Hepatocyte (in vitro differentiated cells): ENCODE measurements around the gene PLEKHB2. TPM values are rescaled to one million over a fixed set of nuclear protein-coding genes. Genes with fewer than 3 reads are reported as not detected.
"Not testable (repeated sequence)": the region's sequence is repeated elsewhere in the genome, so short reads cannot be mapped to it uniquely, and the experiment has no call there.

Experiments
- DNase-seq: peaks from one replicate; pipeline ENCODE4 v3.0.0-alpha.2; 2016; ENCODE audit warnings: low spot score
- H2AFZ ChIP-seq: fragments of 200-600 bp; sonication (generic); 2 replicates; pipeline ENCODE4 v1.6.0; 2016; ENCODE audit warnings: antibody characterized with exemption, mild to moderate bottlenecking
- H3K27ac ChIP-seq: fragments of 200-600 bp; sonication (generic); 2 replicates; pipeline ENCODE4 v1.5.1; 2016; ENCODE audit warnings: mild to moderate bottlenecking
- H3K27me3 ChIP-seq: fragments of 200-600 bp; sonication (generic); 2 replicates; pipeline ENCODE4 v1.6.1; 2016
- H3K36me3 ChIP-seq: fragments of 200-600 bp; sonication (generic); replicated peaks from 2 replicates; pipeline ENCODE4 v1.5.1; 2016; ENCODE audit warnings: low read depth; ENCODE audit not compliant: insufficient read depth
- H3K4me1 ChIP-seq: fragments of 200-600 bp; sonication (generic); 2 replicates; pipeline ENCODE4 v1.5.1; 2016; ENCODE audit warnings: mild to moderate bottlenecking, moderate library complexity; ENCODE audit not compliant: insufficient read depth
- H3K4me2 ChIP-seq: fragments of 200-600 bp; sonication (generic); 2 replicates; pipeline ENCODE4 v1.6.0; 2016
- H3K4me3 ChIP-seq: fragments of 200-600 bp; sonication (generic); 2 replicates; pipeline ENCODE4 v1.5.1; 2016; ENCODE audit warnings: mild to moderate bottlenecking
- H3K79me2 ChIP-seq: fragments of 200-600 bp; sonication (generic); 2 replicates; pipeline ENCODE4 v1.6.0; 2017; ENCODE audit warnings: mild to moderate bottlenecking
- H3K9me2 ChIP-seq: fragments of 200-600 bp; sonication (generic); replicated peaks from 2 replicates; pipeline ENCODE4 v1.6.0; 2017; ENCODE audit warnings: mild to moderate bottlenecking; ENCODE audit not compliant: insufficient read depth
- H3K9me3 ChIP-seq: fragments of 200-600 bp; sonication (generic); 2 replicates; pipeline ENCODE4 v1.5.1; 2016; ENCODE audit warnings: low read depth, mild to moderate bottlenecking
- H4K20me1 ChIP-seq: fragments of 200-600 bp; sonication (generic); 2 replicates; pipeline ENCODE4 v1.6.0; 2016; ENCODE audit warnings: mild to moderate bottlenecking; ENCODE audit not compliant: insufficient read depth, poor library complexity, severe bottlenecking
- CTCF ChIP-seq: fragments of 200-600 bp; sonication (generic); IDR thresholded peaks from 2 replicates; pipeline ENCODE4 v1.5.1; 2016; ENCODE audit warnings: antibody characterized with exemption, mild to moderate bottlenecking; ENCODE audit not compliant: poor library complexity
- EZH2 ChIP-seq: fragments of 200-600 bp; sonication (generic); IDR thresholded peaks from 2 replicates; pipeline ENCODE4 v1.6.1; 2016; ENCODE audit warnings: antibody characterized with exemption, mild to moderate bottlenecking, borderline replicate concordance
- EZH2phosphoT487 ChIP-seq: fragments of 200-600 bp; sonication (generic); IDR thresholded peaks from one replicate; pipeline ENCODE4 v1.6.1; 2018; ENCODE audit warnings: antibody characterized with exemption, mild to moderate bottlenecking, low read depth, moderate library complexity; ENCODE audit not compliant: unreplicated experiment, severe bottlenecking
- WGBS: methylation state at CpG from one replicate; pipeline ENCODE4 v1.1.6; 2016; ENCODE audit warnings: low lambda C conversion rate; ENCODE audit errors: missing lambda C conversion rate; 5-methylcytosine and 5-hydroxymethylcytosine counted together
- polyA plus RNA-seq: library from polyadenylated mRNA; unstranded; fragments of >200 nt; fragmentation: Nextera tagmentation; extraction: Ambion mirVana; gene quantifications from 2 replicates; pipeline ENCODE4 v1.2.1, GENCODE V29; 2016
- total RNA-seq: library from RNA; depleted of rRNA; stranded (reverse); fragments of >200 nt; gene quantifications from 2 replicates; pipeline ENCODE4 v1.2.3, GENCODE V29; 2014

Gene PLEKHB2
- total and polyA plus RNA-seq, 2 experiments from 2014 or later = 54.0 to 90.4 TPM

DNA sequence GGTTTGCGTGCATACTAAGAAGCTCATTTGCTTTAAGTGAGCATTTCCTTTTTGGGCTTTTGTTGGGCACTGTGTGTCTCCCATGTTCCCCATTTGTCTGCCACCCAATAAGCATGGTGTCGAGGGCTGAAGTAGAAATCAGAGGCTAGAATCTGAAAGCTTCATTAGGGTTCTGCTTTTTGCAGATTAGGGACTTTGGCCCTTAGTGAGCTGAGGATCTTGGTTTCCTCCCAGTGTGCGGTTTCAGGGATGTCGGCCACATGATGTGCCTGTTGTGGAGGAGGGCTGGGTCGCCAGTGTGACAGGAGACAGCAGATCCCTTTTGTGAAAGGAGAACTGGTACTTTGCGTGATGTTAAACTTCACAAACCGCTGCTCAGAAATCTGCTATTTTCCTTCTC, 41.1 kb downstream of the PLEKHB2 start:
- no peaks in the 10 kb centered on the region for H3K4me1 ChIP-seq

DNA sequence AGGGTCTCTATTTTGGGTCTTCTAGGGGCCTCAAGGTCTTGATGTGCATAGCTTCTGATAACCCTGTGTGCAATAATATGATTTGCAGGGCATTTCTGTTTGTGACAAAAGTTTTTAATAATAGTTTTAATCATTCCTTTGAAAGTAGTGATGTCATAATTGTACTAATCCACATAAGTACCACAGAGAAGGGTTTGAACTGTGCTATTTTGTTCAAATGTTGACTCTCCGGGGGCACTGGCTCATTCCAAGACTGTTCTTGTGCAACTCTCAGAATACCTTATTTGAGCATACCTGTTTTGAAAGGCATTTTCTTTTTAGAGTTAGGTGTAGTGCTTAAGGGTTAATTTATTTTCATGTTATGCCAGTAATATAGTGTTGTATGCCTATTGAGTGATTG, 41.6 kb downstream of the PLEKHB2 start:
- no peaks in the 10 kb centered on the region for H3K4me1 ChIP-seq
- H3K4me2 ChIP-seq = no peak overlapping the region
- DNase-seq = no peak
- no peak overlapping the region for H2AFZ ChIP-seq
- no peaks in the 10 kb centered on the region for H3K9me2 ChIP-seq
- H3K36me3 ChIP-seq = no peaks in the 10 kb centered on the region
- H3K79me2 ChIP-seq = peaks cover 4% of the 10 kb centered on the region
- H4K20me1 ChIP-seq = peaks cover 9% of the 10 kb centered on the region
- no peaks in the 10 kb centered on the region for H3K9me3 ChIP-seq
- H3K27me3 ChIP-seq = no peaks in the 10 kb centered on the region
- WGBS = 88% methylated on average over 1 of the region's 1 CpG
- no peak overlapping the region for H3K4me3 ChIP-seq
- no peak overlapping the region for H3K27ac ChIP-seq
- TF ChIP-seq EZH2 (no peak), EZH2phosphoT487 (no peak), CTCF (no peak)

More for the DNA sequence above, 41.1 kb downstream of the PLEKHB2 start:
- H3K4me3 ChIP-seq = no peak overlapping the region
- H3K4me2 ChIP-seq = no peak overlapping the region
- peaks cover 4% of the 10 kb centered on the region for H3K79me2 ChIP-seq
- H3K9me2 ChIP-seq = no peaks in the 10 kb centered on the region
- no peaks in the 10 kb centered on the region for H3K36me3 ChIP-seq
- no peak for DNase-seq
- H3K27ac ChIP-seq = no peak overlapping the region
- H3K9me3 ChIP-seq = no peaks in the 10 kb centered on the region
- no peak overlapping the region for H2AFZ ChIP-seq
- H4K20me1 ChIP-seq = peaks cover 9% of the 10 kb centered on the region
- WGBS = 93% methylated on average over 7 of the region's 7 CpGs
- no peak for TF ChIP-seq EZH2
- no peak for TF ChIP-seq EZH2phosphoT487
- no peak for TF ChIP-seq CTCF
- no peaks in the 10 kb centered on the region for H3K27me3 ChIP-seq

DNA sequence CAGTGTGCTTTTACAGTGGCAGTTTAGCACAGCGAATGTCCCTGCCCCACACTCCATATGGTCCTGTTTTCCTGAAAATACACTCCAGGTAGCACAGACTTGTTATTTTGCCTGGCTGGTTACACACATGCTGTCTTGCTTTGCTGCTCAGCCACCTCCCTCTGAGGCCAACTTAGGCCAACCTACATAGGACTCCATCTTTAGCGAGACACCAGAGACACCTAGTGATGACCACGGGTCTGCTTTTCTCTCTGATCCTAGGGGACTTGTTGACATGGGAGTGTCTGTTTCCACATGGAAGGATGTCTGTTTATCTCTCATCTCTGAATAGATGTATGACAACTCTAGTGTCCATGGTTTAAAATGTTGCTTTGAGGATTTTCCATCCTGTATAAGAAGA, 43.3 kb downstream of the PLEKHB2 start:
- peaks cover 7% of the 10 kb centered on the region for H4K20me1 ChIP-seq
- TF ChIP-seq EZH2phosphoT487 = no peak
- TF ChIP-seq CTCF = no peak
- no peak for TF ChIP-seq EZH2
- H3K4me2 ChIP-seq = no peak overlapping the region
- no peaks in the 10 kb centered on the region for H3K9me2 ChIP-seq
- peaks cover 4% of the 10 kb centered on the region for H3K79me2 ChIP-seq
- H3K9me3 ChIP-seq = no peaks in the 10 kb centered on the region
- no peak overlapping the region for H3K4me3 ChIP-seq
- 91% methylated on average over 3 of the region's 3 CpGs for WGBS
- H3K4me1 ChIP-seq = no peaks in the 10 kb centered on the region
- H2AFZ ChIP-seq = no peak overlapping the region
- H3K27ac ChIP-seq = no peak overlapping the region
- DNase-seq = no peak
- H3K27me3 ChIP-seq = no peaks in the 10 kb centered on the region
- no peaks in the 10 kb centered on the region for H3K36me3 ChIP-seq

- DNase-seq, H3K9me3 ChIP-seq, H2AFZ ChIP-seq, H3K9me2 ChIP-seq, H3K4me3 ChIP-seq, H3K27ac ChIP-seq, H3K4me1 ChIP-seq, H3K27me3 ChIP-seq, H3K36me3 ChIP-seq, H3K4me2 ChIP-seq, H4K20me1 ChIP-seq, H3K79me2 ChIP-seq: not testable (repeated sequence)
- WGBS = 98% methylated on average over 9 of the region's 9 CpGs
Measured at GRCh38 chr2:131150109-131150508, 45.0 kb downstream of the PLEKHB2 start.
